Ascending aorta (tissue), 2 donors: Measurements from ENCODE around the gene ACP6. TPM values are rescaled to one million over a fixed set of nuclear protein-coding genes. Genes with fewer than 3 reads are reported as not detected.

Experiments
- DNase-seq, 2 donors: peaks; one replicate each; pipeline ENCODE4 v3.0.0-alpha.2; 2019; ENCODE audit warnings: low spot score in 2 of 2
- H3K27ac ChIP-seq, 2 donors: fragments of 200-600 bp; sonication (generic); one replicate each; pipeline ENCODE4 v1.5.1; 2016 to 2017; ENCODE audit warnings: mild to moderate bottlenecking in 1 of 2
- H3K27me3 ChIP-seq: fragments of 200-600 bp; sonication (generic); one replicate; pipeline ENCODE4 v1.5.1; 2017
- H3K36me3 ChIP-seq, 2 donors: fragments of 200-600 bp; sonication (generic); one replicate each; pipeline ENCODE4 v1.5.1; 2016
- H3K4me1 ChIP-seq, 2 donors: fragments of 200-600 bp; sonication (generic); one replicate each; pipeline ENCODE4 v1.5.1; 2016 to 2017; ENCODE audit warnings: mild to moderate bottlenecking in 1 of 2
- H3K4me3 ChIP-seq, 2 donors: fragments of 200-600 bp; sonication (generic); one replicate each; pipeline ENCODE4 v1.5.1; 2016 to 2017; ENCODE audit warnings: mild to moderate bottlenecking in 1 of 2
- H3K9me3 ChIP-seq, 2 donors: fragments of 200-600 bp; sonication (generic); one replicate each; pipeline ENCODE4 v1.5.1; 2016
- intact Hi-C: fragments of 100-400 bp; cut with DNase I; formaldehyde crosslinking; loops from one replicate; pipeline ENCODE4 v1.15.1; 2023
- total RNA-seq: library from RNA; depleted of rRNA; stranded (reverse); fragments of >200 nt; gene quantifications from one replicate; pipeline ENCODE4 v1.1.0, GENCODE V29; 2016
- TF ChIP-seq, protein P1 (sequence below), 3 experiments: fragments of 200-600 bp in 2 of 3; fragments of 450-650 bp in 1 of 3; sonication (generic) in 2 of 3; IDR thresholded peaks; one replicate each; pipeline ENCODE4 v1.5.1; 2016 to 2019; ENCODE audit warnings: antibody characterized with exemption in 3 of 3, mild to moderate bottlenecking in 1 of 3, moderate library complexity in 1 of 3

Gene ACP6
- total RNA-seq, 1 donor from 2014 or later: 7.5 TPM

DNA sequence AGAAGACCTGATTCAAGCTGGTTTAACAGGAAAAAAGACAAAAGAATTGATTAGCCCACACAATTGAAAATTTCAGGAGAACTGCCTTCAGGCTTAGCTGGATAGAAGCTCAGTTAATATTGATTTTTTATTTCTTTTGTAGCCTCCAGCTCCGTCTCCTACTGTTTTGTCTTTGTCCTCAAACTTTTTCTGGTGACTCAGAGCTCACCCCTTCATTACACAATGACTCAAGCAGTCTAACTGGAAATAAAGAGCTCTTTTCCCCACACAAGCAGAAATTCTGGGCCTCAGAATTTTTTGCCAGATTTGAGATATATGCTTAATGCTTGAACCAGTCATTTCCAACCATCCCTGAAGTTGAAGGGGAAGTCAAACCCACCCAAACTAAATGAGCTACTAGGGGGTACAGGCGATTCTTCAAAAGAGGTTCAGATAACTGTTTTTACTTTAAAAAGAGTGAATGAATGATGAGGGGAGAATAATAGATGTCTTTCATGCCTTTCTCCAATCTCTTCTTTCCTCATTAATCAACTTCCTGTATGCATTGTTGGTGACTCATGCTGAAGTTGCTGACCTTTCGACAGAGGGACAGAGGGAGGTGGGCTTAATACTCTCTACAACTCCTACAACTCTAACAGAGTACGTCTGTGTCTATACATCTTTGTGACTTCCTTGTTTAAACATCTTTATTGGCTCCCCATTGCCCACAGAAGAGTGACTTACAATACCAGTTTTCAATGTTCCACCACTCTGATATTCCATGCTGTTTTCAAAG is 6.2 kb upstream of the ACP6 start:
- no peak for DNase-seq
- Histone ChIP-seq H3K27ac (no peak overlapping the region), H3K27me3 (no peaks in the 10 kb centered on the region), H3K9me3 (peaks cover under 1 to 8% of the 10 kb centered on the region in 2 donors), H3K4me1 (no peaks in the 10 kb centered on the region), H3K36me3 (no peaks in the 10 kb centered on the region), H3K4me3 (no peak overlapping the region)
- intact Hi-C loops: no loop called here
- TF ChIP-seq, protein P1, sequence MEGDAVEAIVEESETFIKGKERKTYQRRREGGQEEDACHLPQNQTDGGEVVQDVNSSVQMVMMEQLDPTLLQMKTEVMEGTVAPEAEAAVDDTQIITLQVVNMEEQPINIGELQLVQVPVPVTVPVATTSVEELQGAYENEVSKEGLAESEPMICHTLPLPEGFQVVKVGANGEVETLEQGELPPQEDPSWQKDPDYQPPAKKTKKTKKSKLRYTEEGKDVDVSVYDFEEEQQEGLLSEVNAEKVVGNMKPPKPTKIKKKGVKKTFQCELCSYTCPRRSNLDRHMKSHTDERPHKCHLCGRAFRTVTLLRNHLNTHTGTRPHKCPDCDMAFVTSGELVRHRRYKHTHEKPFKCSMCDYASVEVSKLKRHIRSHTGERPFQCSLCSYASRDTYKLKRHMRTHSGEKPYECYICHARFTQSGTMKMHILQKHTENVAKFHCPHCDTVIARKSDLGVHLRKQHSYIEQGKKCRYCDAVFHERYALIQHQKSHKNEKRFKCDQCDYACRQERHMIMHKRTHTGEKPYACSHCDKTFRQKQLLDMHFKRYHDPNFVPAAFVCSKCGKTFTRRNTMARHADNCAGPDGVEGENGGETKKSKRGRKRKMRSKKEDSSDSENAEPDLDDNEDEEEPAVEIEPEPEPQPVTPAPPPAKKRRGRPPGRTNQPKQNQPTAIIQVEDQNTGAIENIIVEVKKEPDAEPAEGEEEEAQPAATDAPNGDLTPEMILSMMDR (IDR thresholded peaks at IDR 0.05): no peak

GRCh38 chr1:147673816-147674215 is 3.5 kb upstream of the ACP6 start:
- Histone ChIP-seq H3K27ac (no peak overlapping the region), H3K4me1 (no peaks in the 10 kb centered on the region), H3K36me3 (no peaks in the 10 kb centered on the region), H3K4me3 (no peak overlapping the region), H3K27me3 (no peaks in the 10 kb centered on the region), H3K9me3 (peaks cover 0 to 8% of the 10 kb centered on the region in 2 donors)
- DNase-seq: no peak
- TF ChIP-seq, protein P1 (IDR thresholded peaks at IDR 0.05): no peak
- intact Hi-C loops: loop anchor here (5.0 kb wide), 1 partner anchor 77 kb away; no protein-coding TSS in a partner anchor

GRCh38 chr1:147673406-147673805 is 3.1 kb upstream of the ACP6 start:
- no peak for DNase-seq
- Histone ChIP-seq H3K27ac (no peak overlapping the region), H3K27me3 (no peaks in the 10 kb centered on the region), H3K36me3 (no peaks in the 10 kb centered on the region), H3K9me3 (peaks cover 0 to 8% of the 10 kb centered on the region in 2 donors), H3K4me3 (no peak overlapping the region), H3K4me1 (no peaks in the 10 kb centered on the region)
- intact Hi-C loops: loop anchor here (5.0 kb wide), 1 partner anchor 76 kb away; no protein-coding TSS in a partner anchor
- TF ChIP-seq, protein P1 (IDR thresholded peaks at IDR 0.05): no peak

- Histone ChIP-seq H3K27ac (peak overlapping the region; percentile 57 to 78), H3K36me3 (no peaks in the 10 kb centered on the region), H3K4me3 (peak overlapping the region; percentile 71 to 79), H3K27me3 (no peaks in the 10 kb centered on the region), H3K4me1 (no peaks in the 10 kb centered on the region), H3K9me3 (no peaks in the 10 kb centered on the region)
- intact Hi-C loops: loop anchor here (2.0 to 5.0 kb wide), 2 partner anchors 72 to 103 kb away; no protein-coding TSS in a partner anchor
- DNase-seq: peak in 1 of 2 donors; percentile 73
- TF ChIP-seq, protein P1 (IDR thresholded peaks at IDR 0.05): no peak
These were observed 630 bp downstream of the ACP6 start for GRCh38 chr1:147669469-147670318.

DNA sequence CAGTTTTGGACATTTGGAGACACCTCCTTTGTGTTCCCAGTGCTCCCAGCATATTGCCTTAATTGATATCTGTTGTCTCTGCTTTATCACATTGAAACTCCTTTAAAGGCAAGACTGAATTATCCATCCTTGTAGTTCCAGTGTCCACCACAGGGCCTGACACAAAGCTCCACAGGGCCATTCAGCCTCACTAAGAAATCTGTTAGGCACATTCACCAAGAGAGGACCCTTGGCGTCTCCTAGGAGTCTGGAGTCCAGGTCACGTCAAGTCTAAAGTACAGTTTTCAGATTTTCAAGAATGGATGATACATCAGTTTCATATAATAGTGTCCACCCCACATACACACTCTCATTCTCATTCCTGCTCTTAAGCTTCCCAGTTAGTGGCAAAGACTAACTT is 4.8 kb downstream of the ACP6 start:
- H3K36me3 ChIP-seq: no peaks in the 10 kb centered on the region
- intact Hi-C loops: no loop called here
- H3K4me1 ChIP-seq: no peaks in the 10 kb centered on the region
- H3K27ac ChIP-seq: no peak overlapping the region
- no peaks in the 10 kb centered on the region for H3K27me3 ChIP-seq
- no peaks in the 10 kb centered on the region for H3K9me3 ChIP-seq
- TF ChIP-seq, protein P1 (IDR thresholded peaks at IDR 0.05): no peak
- no peak for DNase-seq
- no peak overlapping the region for H3K4me3 ChIP-seq
